ENCODE results near the gene H2BK1.

The H2BK1 gene

DNA sequence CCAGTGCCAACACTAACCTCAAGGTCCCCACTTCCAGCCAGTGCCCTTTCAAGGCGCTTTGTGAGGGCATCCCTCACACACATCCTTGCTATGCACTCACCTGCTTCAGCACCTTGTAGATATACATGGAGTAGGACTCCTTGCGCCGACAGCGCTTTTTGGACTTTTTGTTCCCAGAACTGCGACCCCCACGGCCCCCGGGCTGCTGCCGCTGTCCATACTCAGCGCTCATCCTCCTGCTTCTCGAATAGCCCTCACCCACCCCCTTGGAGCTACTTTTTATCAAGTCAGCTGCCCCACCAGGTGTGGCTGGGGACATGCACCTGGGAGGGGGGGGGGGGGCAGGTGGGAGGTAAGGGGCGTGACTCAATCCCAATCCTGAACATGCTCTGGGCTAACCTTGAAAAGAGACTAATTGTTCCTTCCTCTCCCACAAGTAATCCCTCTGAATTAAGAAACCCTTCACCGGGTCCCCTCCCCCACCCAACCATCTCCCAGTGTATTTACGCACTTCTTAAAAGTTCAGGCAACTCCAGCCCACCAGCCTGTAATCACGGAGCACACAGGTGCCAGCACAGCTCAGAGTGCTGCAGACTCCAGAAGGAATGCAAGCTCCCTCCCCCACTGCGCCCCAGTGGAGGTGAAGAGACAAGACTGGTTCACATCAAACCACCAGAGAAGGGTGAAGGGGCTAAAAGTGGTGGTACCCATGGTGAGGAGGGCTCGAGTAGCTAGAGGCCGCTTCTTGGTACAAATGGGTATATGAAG lies at the start of gene H2BK1:
TSS of gene H2BK1 (minus strand) at position 402 of the 768 bp plus-strand sequence. CDS start at position 232, 170 bp downstream.
- DNase-seq (ENCODE audit: low read depth in 2 of 2): no peak

DNA sequence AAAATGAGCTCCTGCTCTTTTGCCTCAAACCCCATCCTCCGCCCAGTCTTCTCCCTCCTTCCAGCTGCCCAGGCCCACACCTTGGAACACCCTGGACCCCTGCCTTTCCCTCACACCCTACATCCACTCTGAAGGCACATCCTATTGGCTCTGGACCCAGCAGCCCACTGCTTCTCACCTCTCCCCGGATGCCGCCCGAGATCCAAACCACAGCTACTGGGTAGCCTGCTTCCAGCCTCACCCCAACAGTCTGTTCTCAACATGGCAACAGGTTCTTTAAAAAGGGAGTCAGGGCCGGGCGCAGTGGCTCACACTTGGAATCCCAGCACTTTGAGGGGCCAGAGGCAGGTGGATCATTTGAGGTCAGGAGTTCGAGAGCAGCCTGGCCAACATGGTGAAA lies 47.7 kb upstream of the H2BK1 start:
- no peak for DNase-seq (ENCODE audit: low read depth in 2 of 2)

DNA sequence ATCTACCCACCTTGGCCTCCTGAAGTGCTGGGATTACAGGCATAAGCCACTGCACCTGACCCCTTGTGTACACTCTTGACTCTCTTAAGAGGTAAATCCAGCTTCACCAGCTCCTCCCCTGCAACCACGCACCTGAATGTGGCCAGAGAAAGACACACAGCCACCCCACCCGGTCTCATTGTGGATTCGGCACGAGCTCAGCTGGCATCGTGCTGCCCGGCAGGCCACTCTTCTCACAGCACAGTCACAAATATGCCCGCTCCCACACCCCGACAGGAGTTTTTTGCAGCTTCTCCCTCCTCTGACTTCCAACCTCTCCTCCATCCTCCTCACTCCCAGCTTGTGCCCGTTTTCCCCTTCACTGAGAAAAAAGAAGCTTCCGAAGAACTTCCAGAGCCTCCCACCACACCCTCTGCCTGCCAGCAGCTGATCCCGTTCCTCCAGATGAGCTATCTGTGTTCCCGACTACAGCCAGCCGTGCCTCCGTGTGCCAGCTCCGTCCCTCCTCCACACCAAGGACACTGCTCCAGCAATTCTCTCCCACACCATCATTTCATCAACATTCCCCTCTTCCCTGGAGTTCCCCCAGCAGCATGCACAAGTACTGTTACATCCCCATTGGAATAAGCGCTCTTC lies 46.2 kb upstream of the H2BK1 start:
- DNase-seq (ENCODE audit: low read depth in 2 of 2): no peak

DNA sequence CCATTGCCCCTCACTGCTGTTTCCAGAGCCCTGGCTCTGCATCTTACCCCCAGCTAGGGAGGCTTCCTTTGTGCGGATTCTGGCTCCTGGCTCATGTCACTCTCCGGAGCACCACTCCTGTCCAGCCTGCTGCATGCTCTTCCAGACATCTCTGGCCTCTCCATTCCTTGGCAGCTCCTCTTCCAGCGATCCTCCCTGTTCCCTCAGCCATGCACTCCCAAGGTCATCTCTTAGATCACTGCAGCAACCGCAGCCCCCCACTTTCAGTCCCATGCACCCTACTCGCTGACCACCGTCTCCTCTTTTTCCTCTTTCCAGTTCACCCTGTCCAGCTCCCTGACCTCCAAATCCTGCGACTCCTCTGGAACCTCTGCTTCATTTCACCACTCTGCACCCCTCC lies 45.1 kb upstream of the H2BK1 start:
- DNase-seq (ENCODE audit: low read depth in 2 of 2): no peak

DNA sequence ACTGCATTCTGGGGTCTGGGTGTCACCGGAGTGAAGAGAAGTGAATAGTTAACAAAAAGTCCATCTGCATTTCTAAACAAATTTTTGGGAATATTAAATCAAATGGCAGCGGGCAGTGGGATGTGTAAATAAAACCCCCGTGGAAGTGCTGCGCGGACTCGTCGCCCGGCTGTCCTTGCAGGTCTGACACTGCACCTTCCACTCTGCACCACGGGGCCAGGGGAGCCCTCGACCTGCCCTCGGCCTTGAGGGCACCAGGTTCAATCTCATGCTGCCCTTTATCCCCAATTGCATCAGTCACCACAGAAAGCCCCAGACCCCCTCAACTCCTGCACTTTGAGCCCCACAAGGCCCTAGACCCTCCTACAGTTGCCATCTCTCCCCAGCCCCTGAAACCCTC lies 44.6 kb upstream of the H2BK1 start:
- DNase-seq (ENCODE audit: low read depth in 2 of 2): no peak

DNA sequence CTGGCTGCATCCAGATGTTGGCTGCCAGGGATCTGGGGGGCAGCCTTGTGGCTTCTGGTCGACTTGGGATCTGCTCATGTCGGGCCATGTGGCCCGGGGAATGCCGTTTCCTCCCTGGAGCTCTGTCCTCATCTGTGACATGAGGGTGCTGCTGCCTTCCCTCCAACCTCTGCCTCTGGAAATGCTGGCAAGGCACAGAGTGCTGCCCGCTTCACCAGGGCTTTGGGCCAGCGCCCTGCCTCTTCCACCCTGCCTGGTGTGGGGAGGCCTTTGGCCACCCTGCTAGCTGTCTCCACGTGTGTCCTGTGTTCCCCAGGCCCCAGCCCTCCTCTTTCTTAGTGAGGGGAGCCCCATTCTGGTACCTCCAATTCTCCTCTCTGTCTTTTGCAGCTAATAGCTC lies 44.0 kb upstream of the H2BK1 start:
- no peak for DNase-seq (ENCODE audit: low read depth in 2 of 2)

DNA sequence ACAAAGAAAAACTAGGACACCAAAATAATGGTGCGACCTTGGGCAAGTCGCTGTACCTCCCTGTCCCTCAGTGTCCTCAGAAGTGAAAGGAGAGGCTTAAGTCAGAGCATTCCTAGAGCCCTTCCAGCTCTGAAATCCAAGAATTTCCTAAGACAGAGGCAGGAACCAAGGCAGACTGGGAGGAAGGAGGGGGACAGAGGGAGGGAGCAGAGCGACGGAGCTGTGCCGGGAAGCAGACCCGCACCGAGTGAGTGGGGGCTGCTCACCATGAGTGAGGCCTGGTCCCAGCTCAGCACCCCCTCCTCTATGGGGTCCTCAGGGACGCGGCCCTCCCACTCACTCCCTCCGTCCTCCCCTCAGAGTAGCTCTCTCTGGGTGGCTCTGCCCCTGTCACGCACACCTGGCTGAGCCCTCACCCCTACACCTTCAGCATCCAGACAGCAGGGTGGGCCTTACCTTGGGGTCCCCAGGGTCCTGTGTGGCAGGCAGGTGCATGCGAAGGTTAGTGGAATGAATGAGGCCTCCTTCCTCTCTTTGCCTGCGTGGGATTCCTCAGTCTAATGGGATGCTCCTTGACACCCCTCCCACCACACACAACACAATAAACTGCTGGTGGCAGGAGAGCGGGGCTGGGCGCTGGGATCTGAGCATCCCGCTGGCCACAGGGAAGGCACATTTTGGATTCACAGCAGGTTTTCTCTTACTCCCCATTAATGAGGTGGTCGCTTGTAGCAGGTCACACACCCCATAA lies 42.8 kb upstream of the H2BK1 start:
- DNase-seq (ENCODE audit: low read depth in 2 of 2): no peak

DNA sequence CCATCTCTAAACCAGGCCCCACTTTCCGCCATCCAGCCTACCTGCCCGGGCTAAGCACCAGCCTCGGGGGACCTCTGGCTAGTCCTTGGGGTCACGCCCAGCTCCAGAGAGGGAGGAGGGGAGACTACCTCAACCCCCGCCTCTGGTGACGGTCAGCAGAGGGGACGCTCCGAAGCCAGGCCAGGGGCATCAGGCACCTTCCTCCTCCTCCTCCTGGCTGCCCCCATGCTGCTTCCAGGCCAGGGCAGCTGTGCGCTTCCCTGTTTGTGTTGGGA lies 42.2 kb upstream of the H2BK1 start:
- DNase-seq (ENCODE audit: low read depth in 2 of 2): no peak

DNA sequence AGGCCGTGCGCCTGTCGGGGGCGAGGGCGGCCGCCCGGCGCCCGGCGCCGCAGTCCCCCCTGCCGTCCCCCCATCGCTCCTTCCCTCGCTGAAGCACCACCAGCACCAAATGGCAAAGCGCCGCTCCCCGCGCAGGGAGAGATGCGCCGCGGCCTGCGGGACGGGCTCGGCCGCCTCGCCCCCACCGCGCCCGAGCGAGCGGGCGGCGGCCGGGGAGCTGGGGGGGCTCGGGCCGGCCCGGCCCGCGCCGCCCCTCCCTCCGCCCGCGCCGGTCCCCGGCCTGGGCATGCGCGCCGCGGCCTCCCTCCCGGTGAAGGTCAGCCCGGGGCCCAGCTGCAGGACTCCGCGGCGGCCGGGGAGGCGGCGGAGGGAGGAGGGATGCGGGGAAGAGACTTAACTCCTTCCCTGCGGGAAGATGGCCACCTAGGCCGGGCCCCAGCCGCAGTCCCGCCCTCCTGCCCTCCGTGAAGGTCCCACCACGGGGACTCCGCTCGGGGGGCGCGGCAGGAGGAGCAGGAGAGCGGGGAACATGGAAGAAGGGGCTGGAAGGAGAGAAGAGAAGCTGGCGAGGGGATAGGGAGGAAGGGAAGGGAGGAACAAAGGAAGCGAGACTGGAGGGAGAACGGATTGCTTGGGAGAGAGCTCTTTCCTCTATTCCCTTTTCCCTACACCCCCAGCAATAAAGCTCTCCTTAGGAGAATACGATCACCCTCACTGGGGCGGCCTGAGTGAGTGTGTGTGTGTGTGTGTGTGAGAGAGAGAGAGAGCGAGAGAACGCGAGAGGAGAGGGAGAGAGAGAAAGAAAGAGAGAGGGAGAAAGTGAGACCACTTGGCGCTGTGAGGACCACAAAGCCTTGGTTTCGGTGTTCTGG lies 41.6 kb upstream of the H2BK1 start:
- DNase-seq (ENCODE audit: low read depth in 2 of 2): peak; percentile 40 to 46

DNA sequence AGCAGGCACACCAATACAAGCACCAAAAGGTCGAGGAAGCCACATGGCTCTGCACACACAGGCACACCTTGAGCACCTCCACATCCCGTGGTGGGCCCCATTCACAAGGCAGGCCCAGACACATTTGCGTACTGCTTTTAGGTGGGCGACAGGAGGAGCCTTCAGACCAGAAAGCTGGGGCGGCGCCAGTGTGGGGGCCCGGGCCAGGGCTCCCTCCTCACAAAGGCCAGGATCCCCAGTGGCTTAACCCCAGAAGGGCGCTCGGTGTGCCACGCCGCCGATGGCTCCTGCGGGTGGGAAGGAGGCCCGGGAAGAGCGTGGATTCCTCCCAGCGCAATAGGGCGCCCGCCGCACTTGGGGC lies 41.0 kb upstream of the H2BK1 start:
- no peak for DNase-seq (ENCODE audit: low read depth in 2 of 2)

DNA sequence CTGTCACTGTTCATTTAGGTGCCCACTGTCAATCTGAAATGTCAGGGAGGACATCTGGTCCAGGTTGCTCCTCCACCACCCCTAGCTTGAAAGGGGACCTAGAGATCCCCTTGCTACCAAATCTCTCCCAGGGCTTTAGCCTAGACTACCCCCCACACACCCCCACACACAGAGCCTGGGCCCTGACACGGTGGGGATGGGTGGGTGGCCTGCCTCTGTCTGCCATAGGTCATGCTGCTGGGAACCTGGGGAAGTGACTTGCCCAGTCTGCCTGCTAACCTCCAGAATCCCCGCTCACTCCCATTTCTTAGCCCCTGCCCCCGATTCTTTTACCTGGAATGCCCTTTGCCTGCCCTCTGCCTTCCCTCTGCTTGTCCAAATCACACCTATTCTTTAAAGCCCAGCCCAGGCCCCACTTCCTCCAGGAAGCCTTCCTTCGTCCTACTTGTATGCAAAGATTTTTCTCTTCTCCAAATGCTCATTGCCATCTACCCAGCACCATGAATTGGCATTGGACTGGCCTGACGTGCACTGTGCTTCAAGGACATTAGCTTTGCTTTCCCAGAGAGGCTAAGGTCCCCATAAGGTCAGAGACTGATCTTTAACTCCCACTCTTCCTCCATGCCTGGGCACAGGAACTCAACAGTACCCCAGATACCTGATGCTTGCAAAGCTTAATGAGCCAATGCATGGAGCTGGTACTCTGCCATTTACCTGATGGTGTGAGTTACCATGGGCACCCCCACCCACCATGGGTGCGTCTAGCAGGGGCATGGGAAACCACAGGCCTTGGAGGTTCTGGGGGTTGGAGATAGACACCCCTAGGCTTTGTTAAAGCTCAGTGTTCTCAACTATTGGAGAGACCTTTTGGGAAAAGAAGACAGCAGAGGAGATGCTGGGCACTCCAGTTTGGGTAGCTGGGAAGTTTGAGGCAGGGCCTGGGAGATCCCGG lies 40.2 kb upstream of the H2BK1 start:
- no peak for DNase-seq (ENCODE audit: low read depth in 2 of 2)

DNA sequence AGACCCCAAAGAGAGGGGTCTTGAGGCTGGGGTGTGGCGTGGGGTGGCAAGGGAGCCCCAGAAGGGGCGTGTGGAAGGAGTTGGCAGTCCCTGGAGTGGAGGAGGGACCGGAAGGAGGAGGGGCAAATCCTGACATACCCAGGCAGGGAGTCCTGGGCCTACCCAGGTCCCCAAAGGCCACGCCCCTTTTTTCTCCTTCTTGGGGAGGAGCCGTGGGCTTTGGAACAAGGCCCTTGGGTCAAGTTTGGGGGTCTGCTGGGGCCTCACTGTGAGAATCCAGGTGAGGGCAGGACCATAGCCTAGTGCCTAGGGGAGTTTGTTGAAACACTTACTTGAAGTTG lies 39.4 kb upstream of the H2BK1 start:
- no peak for DNase-seq (ENCODE audit: low read depth in 2 of 2)

DNA sequence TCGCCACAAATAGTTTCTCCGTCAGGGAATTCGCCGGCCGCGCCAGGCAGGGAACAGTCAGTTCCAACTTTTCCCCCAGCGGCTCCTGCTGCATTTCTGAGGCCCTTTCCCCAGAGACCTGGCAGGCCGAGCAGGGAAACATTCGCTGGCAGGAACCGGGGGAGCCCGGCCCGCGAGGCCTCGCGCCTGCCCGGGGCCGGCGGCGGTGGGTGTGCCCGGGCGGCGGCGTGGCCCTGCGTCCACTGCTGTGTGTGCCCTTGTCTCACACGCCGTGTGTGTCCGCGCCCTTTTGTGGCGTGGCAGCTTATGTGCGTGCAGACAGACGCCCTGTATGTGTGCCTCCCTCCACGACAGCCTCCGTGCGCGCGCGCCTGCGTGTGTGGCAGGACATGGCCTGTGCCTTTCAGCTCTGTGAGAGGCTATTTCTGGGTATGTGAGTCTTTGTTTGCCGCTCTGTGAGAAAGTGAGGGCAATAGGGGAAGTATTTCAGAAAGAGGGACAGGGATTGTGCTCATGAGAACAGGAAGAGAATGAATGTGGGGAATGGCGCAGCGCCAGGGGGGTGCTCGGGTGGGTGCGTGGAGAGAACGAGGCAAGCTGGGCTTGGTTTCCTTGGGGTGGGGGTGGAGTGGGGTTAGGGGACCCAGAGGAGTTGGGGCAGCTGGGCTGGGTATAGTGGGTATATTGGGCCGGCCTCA lies 38.9 kb upstream of the H2BK1 start:
- no peak for DNase-seq (ENCODE audit: low read depth in 2 of 2)

DNA sequence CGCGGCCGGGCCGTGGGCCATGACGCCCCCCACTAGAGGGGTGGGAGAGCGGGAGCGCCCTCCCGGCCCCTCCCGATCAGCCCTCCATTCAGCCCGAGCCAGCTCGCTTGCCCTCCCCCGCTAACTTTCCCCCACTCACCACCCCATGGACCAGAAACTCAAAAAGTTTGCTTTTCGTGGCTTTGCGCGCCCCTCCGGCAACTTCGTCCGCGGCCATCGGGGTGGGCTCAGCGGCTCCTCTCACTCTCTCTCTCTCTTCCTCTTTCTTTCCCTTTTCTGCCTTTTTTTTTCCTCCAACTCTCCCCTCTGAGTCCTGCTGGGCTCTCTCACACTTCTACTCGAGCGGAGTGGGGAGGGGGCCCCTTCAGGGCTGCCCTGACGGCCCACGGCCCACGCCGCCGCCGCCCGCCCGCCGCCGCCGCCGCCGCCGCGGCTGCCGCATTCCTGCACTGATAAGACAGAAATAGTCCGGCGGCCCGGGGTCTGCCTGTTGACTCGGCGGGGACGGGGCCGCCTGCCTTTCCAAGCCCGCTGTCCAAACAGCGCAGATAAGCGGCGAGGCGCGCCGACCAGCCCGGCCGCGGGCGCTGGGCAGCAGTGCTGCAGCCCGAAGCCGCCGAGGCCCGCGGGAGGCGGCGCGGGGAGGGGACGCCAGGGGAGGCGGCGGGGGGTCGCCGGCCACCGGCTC lies 38.2 kb upstream of the H2BK1 start, which contains the start of gene SMARCD3:
TSS of gene SMARCD3 (minus strand) at position 349 of the 688 bp plus-strand sequence. CDS start at position 217, 132 bp downstream.
- DNase-seq (ENCODE audit: low read depth in 2 of 2): peak; percentile 40 to 49

DNA sequence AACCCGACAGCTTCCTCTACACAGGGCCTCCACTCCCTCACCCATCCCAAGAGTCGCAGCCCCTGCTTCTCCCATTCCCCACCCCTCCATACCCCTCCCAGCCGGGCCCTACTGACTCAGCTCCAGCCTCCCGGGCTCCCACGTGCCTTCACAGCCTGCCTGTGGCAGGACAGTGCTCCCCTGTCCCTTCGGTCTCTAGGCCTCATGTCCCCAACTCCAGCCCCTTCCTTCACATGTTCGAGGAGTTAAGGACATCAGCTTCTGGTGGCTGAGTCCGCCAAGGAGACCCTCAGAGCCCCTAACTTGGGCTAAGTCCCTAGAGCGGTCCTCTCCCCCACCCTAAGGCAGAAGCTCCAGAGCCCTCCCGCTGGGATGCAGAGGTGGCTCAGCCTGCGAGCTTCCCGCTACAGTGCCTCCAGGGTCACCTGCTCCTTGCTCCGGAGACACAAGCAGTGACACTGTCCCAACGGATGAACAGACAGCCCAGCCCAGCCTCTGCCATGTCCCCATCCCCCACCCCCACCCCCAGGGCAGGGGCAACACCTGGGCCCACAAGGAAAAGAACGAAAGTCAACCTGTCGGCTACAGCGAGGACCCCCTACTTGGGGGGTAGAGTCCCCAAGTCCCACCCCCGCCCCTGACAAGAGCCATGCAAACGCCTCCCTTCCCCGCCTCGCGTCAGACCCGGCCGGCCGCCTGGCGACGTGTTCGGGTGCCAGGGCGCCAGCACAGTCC lies 37.5 kb upstream of the H2BK1 start:
- no peak for DNase-seq (ENCODE audit: low read depth in 2 of 2)

DNA sequence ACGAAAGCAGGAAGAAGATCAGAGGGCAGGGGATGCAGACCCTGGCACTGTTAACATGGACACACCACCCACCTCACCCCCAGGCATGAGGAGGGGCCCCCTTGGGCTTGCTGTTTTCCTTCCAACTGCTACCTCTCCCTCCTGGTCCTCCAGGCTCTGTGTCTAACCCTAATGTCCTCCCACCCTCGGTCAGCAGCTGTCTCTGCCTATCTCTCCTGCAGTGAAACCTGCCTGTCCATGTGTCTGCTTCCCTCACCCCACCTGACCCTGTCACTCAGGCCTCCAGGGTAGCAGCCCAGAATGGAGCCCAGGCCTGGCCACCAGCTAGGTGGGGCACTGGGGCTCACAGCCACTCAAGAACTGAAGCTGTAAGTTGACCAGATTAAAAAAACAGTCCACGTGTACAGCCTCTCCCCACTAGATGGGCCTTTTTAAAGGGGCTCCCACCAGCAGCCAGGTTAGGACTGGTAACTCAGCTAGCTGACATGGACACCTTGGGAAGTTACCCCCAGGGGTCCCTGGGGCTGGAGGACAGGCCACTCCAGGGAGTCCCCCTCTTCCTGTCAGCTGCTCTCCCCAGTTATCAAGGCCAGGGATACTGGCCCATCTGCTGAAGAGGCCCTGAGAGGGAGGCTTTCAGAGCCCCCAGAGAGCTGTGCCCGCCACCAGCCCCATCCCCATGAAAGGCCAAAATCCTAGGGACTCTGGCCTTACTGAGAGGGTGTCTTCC lies 36.7 kb upstream of the H2BK1 start:
- DNase-seq (ENCODE audit: low read depth in 2 of 2): no peak

DNA sequence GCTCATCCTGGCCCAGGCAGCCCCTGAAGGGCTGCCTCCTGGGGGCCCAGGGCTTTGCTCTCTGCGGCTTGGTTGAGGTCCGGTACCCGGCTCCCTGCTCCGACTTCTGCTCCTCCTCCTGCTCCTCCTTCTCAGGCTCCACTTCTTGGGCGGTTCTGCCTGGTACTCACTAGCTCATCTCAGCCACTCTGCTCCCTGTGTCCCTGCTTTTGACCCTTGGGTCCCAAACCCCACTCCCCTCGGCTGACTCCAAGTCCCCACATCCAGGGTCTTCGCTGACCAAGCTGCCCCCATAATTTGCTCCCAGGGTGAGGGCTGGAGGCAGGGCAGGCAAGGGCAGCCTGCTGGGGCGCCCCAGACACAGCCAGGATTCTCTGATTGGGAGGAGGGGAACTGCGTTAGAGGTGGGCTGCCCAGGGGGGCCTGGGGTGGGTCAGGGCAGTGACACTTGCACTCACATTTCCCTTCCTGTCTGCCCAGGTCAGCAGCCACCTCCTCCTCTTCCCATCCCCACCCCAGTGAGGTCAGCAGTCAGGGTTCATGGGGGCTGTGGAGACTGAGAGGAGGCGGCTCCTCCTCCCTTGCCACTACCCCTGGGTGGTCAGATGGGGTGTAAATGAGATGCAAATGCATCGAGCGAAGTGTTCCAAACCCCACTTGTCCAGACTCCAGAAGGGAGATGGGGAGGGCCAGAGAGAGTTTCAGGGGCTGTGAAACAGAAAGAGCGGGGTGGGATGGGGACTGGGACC lies 36.0 kb upstream of the H2BK1 start:
- no peak for DNase-seq (ENCODE audit: low read depth in 2 of 2)

All from fibroblast of skin of left quadriceps (primary cell).